GM12874 (cell line): Measurements from ENCODE around the gene KIFAP3.

Experiments
- TF ChIP-seq, protein P1 (sequence below): IDR thresholded peaks from 2 replicates; pipeline ENCODE4 v1.5.1; 2011; ENCODE audit warnings: low read depth, mild to moderate bottlenecking, control low read depth, low read length, moderate library complexity; ENCODE audit not compliant: insufficient read depth

Gene KIFAP3

GRCh38 chr1:169901115-169901514 is 173.4 kb downstream of the KIFAP3 start:
- TF ChIP-seq, protein P1, sequence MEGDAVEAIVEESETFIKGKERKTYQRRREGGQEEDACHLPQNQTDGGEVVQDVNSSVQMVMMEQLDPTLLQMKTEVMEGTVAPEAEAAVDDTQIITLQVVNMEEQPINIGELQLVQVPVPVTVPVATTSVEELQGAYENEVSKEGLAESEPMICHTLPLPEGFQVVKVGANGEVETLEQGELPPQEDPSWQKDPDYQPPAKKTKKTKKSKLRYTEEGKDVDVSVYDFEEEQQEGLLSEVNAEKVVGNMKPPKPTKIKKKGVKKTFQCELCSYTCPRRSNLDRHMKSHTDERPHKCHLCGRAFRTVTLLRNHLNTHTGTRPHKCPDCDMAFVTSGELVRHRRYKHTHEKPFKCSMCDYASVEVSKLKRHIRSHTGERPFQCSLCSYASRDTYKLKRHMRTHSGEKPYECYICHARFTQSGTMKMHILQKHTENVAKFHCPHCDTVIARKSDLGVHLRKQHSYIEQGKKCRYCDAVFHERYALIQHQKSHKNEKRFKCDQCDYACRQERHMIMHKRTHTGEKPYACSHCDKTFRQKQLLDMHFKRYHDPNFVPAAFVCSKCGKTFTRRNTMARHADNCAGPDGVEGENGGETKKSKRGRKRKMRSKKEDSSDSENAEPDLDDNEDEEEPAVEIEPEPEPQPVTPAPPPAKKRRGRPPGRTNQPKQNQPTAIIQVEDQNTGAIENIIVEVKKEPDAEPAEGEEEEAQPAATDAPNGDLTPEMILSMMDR, result no peak

- TF ChIP-seq, protein P1, result no peak
These were observed 173.9 kb downstream of the KIFAP3 start for GRCh38 chr1:169900571-169900970.

DNA sequence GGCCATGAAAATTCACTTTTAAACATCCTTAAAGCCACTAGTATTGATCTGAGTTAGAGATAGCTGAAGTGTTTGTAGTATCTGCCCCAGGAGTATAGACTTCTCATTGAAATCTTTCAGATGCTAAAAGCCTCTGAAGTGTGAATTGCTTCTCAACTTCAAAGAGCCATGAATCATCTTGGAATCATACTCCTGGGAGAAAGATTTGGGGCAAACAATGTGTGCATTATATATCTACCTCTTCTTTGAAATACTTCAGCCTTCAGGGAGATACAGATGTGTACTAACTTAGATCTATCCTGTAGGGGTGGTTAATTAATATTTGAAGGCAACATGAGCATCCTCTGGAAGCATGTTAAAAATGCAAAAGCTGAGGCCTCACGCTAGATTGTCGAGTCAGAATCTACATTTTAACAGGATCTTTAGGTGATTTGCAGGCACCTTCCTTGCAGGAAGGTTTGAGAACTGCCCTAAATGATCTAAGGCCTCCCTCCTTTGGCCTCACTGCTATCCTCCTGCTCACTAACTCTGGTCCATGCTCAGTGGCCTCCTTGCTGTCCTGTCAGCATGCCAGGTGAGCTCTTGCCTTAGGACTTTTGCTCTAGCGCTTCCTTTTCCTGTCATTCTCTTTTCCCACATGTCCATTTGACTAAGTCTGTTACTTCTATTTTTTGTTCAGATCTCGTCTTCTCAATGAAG is 174.8 kb downstream of the KIFAP3 start:
- TF ChIP-seq, protein P1, result no peak

DNA sequence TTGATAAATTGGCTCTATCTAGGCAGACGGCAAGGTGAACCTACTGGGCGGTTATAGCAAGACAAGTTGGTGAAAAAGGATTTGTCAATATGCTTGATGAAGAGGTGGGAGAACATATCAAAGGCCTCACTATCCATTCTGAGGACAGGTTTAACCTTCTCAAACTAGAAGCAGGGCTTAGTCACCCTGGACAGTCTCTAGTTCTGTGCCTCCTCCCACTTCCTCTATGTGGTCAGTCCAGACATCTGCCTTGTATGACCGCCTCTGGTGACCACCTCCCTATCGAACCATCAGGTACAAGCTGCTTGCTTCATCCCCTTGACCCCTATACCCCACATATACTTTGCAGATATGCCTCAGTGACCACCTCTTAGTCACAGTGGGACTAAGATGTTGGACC is 178.5 kb downstream of the KIFAP3 start:
- TF ChIP-seq, protein P1, result no peak

DNA sequence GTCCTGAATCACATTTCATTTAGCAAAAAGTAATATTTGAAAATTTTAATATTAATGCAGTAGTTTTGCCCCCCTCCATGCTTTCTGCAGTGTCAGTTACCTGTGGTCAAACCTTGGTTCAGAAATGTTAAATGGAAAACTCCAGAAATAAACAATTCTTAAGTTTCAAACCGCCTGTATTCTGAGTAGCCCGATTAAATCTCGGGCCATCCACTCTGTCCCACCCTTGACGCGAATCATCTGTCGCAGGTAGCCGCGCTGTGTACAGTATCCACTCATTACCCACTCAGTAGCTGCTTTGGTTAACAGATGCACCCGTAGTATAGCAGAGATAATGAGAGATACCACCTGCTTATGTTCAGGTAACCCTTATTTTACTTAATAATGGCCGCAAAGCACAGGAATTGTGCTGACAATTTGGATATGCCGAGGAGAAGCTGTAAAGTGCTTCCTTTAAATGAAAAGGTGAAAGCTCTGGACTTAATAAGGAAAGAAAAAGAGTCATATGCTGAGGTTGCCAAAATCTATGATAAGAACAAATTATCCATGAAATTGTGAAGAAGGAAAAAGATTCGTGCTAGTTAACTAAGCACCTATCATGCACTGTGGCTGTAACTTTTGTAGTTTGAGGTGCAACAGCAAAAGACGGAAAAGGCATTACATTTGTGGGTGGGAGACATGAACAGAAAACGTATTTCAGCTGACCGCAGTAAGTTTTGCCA is 179.9 kb downstream of the KIFAP3 start:
- TF ChIP-seq, protein P1, result no peak

GRCh38 chr1:169893645-169894423 is 180.7 kb downstream of the KIFAP3 start, which contains the start of gene SCYL3:
TSS of gene SCYL3 (minus strand) at chr1:169893896. CDS start at chr1:169888840, 5,056 bp downstream.
- TF ChIP-seq, protein P1, result no peak
